ENCODE results near the gene HERPUD1.
"Not testable (repeated sequence)": the region's sequence is repeated elsewhere in the genome, so short reads cannot be mapped to it uniquely, and the experiment has no call there.

The HERPUD1 gene

DNA sequence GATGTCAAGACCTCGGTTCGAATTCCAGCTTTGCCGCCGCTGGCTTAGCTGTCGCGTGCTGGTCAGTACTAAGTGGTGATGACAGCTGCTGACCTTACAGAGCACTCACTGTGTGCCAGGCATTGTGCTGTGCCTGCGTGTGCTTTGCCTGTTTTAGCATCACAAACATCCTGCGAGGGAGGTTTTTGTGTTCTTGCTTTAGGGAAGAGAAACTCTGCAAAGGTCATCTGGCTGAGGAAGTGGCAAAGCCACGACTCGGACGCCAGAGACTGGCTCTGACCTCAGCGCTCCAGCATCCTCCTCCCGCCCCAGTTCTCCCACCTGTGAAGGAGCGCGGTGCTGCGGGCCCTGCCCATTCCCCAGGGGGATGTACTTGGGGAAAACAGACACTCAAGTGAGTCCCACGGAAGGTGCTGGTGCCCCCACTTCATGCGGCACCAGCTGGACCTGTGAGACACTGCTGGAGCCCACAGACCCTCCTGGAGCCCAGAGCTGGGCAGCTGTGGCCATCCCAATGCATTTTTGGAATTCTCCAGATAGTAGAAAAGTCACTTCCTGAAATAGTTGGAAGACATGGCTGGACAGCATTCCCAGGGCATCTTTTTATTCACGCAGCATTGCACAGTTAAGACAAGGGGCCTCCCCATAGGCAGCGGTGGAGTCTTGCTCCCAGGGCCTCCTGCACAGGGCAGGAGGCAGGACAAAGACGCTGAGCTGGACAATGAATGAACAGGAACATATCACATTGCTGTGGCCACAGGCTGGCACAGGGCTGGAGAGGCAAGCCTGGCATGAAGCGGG, 20.0 kb upstream of the HERPUD1 start:
- DNase-seq: peak; percentile 71

DNA sequence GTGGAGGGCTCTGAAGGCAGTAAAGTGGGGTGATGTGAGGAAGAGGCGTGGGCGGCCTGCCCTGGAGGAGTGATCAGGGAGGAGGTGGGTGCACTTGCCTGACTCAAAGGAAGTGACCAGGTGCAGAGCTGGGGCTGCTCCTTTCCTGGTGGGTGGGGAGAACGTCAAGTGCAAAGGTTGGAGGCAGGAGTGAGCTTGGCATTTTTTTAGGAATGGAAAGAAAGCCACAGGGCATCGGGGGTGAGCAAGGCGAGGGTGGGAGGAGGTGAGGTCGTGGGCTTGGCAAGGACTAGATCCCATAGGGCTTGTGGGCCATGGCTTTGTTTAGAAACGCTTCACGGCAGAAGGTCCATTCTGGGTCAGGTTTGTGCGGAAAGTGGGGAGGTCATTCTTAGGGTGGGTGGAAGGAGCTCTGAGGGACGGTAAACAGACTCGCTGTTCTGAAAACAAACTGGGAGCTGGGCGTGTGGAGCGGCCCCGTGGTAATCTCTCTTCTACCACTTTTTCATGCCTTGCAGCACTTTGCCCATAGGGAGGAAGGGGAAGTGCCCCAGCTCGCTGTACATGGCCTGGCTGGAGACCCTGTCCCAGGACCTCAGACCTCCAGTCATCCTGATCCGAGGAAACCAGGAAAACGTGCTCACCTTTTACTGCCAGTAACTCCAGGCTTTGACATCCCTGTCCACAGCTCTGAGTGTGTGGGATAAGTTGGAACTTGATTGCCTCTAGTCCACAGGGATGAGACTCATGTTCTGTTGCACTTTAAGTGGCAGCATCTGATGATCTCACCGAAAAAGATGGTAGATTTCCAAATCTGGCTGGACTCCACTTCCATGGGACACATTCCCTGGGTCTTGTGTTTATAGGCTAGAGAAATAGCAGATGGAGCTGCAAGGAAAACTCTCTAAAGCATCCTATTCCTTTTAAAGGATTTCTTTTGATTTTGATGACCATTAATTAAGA, 18.9 kb upstream of the HERPUD1 start:
- no peak for DNase-seq

DNA sequence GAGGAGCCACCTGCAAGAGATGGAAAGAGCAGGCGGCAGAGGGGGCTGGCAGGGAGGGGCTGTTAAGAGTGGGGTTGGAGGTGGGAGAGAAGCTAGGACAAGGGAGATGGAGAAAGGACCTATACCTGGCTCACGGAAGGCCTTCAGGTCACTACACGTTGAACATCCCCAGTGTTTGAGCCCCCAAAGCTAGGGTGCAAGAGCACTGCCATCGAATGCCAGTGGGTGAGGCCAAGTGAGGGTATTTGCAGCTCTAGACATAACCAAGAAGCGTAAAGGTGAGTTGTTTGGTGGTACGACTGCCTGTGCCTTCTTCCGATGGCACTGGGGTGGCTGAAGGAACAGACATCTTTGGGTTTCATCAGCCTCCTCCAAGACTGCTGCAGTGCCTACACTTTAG, 17.0 kb upstream of the HERPUD1 start:
- no peak for DNase-seq

DNA sequence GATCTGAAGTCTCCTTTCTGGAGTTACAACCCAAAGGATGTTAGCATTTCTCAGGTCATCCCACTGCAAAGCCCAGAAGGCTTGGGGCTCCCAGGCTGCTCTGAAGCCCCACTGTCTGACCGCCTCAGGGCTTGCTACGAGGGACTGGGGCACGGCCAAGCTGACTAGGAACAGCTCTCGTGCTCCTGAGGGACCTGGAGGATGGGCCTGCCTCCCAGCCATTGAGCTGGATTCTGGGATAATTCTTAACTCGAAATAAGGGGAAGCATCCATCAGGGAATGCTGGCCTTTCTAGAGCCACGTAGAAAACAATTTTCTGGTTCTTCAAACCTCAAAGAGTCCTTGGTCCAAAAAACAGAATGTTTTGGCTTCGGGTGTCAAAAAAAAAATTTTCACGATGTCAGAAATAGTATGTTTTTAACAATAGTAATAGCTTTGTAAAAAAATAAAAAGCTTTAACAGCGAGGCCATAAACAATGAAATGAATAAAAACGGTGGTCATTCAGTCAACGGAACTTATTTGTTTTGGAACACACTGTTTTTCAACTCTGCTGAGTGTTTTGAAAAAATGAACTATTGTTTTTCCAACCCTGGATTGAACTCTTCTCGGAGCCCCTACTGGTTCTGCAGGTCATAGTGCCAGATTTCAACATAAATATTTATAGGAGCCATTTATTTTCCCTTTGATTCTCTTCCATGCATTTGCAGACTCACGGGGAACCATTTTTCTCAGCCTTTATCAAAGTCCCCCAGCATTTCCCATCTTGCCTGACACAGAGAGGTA, 16.4 kb upstream of the HERPUD1 start:
- no peak for DNase-seq

DNA sequence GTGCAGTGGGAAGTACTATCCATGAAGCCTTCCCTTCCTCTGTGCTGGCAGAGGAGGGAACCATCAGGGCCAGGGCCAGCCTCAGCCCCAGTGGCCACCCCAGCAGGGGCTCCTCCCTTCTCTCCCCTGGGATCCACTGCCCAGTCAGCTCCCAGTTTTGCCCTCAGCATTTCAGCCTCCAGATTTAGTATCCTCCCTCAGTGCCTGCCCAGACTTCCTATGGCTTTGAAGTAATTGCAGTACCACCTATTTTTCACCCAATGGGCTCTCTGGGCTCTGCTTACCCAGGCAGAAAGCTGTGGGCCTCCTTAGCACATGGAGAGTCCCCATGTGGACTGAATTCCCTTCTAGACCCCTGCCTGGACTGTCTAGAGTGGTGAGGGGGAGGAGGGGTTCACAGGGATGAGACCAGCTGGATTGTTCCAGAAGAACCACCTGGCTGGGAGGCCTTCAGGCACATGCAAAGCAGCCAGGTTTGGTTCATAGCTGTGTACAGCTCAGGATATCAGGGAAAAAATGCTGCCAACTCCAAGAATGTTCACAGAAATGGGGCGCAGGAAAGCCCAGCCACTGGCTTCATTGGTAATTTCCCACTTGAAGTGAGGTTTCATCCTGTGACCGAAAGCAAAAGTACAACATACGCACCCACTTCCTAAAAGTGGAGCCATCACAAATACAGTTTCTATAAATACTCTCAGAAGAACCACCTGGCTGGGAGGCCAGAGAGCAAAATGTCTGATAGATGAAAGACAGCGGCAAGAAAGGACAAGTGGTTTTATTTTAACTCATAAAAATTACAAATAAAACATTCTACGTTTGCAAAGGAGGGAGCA, 15.2 kb upstream of the HERPUD1 start:
- peak; percentile 54 for DNase-seq

DNA sequence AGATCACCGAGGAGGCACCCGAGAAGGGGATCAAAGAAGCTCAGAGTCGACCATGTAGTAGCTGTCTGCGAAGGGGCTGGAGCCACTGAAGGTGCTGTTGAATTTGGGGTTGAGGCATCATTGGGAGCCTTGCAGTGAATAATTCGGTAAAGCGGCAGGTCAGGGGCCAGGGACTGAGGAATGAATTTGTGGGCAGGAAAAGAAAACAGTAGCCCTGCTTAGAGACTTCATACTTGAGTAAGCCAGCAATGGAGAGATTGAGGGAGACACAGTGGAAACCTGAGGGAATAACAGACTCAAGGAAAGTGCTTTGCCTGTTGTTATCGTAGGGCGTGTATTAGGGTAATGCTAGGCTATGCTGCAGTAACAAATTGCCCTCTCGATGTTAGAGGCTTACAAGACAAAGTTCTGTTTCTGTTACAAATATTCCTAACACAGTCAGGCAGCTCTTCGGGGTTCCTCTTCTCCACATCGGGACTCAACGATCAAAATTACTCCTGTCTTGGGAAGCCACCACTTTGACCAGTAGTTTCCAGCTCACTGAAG, 13.4 kb upstream of the HERPUD1 start:
- no peak for DNase-seq

DNA sequence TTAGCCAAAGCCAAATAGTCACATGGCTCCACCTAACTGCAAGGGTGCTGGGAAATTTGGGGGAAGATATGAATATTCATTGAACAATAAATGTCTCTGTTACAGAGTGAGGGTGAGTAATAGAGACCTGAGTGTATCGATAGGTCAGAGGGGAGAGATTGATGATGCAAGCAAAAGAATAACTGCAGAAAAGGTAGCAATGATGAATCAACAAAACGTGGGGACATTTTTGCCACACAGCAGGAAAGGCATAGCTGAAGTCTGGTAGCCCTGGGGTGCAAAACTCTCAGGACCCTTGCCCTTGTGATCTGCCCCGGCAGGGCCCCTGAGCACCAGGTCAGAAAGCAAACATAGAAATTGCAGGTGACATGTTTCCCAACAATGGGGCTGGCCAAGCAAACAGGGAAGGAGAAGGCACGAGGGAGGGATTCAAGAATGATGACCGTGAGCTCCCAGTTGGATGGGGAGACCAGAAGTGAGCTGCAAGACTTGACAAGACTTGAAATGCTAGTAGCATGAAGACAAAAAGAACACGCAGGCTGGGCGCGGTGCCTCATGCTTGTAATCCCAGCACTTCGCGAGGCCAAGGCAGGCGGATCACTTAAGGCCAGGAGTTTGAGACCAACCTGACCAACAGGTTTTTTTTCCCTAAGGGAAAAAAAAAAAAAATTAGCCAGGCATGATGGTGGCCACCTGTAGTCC, 12.7 kb upstream of the HERPUD1 start:
- DNase-seq: no peak

DNA sequence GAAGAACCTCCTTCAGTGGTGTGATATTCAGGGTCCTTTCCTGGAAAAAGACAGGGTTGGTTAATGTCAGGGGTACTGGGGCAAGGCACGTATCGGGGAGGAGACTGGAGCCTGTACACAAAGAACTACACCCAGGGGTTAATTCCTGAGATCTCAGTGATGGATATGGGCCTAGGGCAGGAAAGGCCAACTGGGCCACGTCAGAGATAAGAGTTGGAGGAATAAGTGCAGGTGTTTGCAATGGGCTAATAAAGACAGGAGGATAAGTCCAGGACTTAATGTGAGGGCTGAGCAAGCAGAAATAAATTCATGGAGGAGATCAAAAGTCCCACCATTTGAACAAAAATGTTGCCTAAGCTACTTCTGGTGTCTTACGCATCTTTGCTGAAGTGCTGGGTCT, 10.4 kb upstream of the HERPUD1 start:
- DNase-seq: no peak

DNA sequence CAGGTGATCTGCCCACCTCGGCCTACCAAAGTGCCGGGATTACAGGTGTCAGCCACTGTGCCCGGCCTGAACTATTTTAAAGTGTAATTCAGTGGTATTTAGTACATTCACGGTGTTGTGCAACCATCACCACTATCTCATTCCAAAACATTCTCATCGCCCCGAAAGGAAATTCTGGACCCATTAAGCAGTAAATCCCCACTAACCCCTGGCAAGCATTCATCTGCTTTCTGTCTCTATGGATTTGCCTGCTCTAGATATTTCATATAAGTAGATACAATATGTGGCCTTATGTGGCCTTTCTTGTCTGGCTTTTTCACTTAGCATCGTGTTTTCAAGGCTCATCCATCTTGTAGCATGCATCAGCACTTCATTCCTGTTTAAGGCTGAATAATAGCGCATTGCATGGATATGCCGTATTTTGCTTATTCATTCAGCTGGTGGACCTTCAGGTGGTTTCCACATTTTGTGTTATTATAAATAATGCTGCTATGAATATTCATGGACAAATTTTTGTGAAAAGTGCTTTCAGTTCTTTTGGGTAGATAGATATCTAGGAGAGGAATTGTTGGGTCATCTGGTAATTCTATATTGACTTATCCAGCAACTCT, 8.4 kb upstream of the HERPUD1 start:
- no peak for DNase-seq

DNA sequence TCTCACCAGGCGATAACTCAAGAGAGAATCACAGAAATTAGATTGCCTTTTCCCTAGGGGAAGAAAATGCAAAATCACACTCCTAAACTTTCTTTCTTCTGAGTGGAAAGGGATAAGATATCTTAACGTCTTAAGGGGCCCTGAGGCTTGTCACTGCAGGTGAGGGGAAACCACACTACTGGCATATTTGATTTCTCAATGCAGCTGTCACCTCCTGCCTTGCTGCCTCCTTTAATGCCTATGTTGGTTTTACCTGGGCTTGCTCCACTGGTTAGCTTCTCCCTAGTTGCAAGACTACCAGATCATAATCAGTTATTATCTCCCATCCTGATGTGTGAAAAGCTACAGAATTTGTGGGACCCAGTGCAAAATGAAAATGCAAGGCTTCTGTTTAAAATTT, 4.5 kb upstream of the HERPUD1 start:
- DNase-seq: no peak

DNA sequence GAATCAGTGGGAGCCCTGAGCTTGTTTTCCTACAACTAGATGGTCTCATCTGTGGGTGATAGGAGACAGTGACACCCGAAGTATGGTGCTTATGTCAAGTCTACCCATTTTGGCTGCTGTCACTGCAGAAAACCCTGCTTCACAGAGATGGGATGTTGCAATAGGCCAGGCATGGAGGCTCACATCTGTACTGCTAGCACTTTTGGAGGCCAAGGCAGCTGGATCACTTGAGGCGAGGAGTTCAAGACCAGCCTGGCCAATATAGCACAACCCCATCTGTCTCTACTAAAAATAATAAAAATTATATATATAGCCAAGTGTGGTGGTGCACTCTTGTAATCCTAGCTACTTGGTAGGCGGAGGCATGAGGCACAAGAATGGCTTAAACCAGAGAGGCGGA, 2.3 kb upstream of the HERPUD1 start:
- DNase-seq: no peak

DNA sequence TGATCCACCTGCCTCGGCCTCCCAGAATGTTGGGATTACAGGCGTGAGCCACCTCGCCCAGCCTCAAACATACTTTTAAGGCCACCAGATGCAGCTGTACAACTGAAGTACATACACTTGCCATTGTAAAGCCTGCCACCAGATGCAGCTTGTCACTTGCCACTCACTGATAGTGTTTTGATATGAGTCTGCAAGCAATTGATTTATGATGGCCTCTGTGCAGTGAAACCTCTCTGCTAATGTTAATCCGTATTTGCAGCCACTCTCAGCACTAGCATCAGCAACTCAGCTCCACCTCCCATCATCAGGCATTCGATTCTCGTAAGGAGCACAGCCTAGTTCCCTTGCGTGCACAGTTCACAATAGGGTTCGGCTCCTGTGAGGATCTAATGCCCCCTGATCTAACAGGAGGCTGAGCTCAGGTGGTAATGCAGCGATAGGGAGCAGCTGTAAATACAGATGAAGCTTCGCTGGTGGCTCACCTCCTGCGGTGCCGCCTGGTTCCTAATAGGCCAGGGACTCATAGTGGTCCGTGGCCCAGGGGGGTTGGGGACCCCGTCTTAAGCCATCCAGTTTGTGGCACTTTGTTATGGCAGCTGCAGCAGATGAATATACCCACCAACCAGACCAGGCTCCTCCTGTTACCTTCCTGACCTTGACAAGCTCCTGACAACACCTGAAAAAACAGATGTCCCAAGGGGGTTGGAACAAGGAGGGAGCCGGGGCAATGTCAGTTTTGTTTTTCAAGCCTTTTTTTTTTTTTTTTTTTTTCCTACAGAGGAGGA, 1.3 kb upstream of the HERPUD1 start:
- no peak for DNase-seq

DNA sequence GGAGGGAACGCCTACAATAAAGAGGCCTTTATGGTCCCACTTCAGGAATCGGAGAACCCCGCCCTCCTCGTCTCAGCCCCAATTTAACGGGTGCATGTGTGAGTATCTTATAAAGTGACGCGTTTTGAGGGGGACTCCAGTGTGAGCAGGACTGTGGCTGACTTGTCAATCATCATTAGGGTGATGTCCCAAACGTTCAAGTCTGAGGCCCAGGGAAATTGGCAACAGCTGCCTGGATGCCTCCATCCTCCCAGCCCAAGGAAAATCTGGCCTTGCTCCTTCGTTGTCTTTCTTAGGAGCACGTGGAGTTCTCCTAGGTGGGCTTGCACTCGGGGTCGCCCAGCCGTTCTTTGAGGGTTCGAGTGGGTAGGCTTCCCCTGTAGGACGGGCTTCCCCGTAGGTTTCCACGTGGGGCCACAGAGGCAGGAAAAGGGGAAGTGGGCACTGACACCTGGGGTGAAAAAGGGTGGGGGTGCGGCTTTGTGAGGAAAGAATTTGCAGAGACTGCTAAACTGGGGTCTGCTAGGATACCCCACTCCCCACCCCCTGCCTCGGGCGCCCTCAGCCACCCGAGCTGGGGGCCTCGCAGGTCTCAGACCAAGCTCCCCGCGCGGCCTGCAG, 561 bp upstream of the HERPUD1 start:
- DNase-seq: no peak

DNA sequence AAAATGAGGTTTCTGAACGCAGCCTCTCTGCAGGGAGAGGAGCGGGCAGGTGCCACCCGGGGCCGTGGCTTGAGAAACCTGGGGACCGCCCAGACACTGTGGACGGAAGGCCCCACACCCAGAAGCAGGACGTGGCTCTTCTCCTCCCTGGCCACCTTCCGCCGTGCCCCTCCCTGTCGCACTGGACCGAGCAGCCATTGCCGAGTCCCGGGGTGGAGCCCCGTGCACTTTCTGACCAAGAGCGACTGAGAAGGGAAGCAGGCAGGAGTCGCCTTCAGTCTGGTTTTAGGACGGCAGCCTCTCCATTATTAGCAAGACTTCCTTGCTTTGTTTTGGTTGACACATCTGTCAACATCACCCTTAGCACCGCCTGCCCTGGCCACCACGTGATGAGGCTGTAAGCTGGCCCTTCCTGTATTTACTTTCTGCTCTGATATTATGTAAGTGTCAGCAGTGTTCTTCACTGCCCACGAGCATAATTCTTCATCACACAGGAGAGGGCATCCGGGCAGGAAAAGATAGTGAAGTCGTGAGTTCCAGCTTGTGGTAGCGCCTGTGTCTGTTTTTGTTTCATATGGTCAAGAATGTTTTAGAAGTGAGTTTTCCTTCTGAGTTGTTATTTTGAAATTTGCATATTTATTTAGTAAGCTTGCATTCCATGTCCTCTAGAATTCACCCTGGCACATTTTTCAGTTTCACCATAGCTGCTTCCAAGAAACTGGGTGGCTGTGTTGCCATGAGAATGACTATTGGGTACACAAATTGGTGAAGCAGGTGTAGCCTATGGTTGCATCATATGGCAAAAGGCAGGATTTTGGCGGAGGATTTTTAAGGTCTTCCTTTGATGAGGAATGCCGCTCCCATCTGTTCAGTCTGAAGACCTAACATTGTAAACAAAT, 1.0 kb downstream of the HERPUD1 start:
- DNase-seq: peak; percentile 70

DNA sequence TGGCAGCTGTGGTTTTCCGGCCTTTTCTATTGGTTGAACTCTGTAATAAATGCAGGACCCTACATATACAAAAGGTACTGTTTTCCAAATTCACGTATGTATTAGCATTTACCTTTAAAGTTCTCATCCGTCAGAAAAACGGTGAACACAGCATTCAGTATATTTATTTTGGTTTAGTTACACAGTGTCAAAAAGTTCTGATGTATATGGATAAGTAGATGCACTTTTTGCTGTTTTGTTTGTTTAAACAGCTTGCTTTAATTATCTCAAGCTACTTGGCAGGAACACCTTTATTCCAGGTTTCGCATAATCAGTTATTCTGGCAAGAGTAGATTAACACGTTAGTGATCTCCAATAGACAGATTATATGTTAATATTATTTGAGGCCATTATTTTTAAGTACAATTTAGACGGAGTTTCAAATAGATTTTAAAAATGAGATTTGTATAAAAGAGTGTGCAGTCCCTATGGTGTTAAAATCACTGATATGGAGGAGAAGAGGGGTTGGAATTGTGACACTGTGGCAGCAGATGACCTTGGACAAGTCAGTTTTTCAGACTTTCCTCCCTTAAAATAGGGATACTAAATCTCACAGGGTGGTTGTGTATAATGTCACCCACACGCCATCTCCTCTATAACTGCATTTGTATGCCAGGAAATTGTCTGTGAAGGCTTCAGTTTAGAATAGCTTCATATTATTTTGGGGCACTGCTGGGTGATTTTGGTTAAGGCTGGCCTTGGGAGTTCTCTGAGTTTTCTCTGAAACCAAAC, 2.1 kb downstream of the HERPUD1 start:
- no peak for DNase-seq

DNA sequence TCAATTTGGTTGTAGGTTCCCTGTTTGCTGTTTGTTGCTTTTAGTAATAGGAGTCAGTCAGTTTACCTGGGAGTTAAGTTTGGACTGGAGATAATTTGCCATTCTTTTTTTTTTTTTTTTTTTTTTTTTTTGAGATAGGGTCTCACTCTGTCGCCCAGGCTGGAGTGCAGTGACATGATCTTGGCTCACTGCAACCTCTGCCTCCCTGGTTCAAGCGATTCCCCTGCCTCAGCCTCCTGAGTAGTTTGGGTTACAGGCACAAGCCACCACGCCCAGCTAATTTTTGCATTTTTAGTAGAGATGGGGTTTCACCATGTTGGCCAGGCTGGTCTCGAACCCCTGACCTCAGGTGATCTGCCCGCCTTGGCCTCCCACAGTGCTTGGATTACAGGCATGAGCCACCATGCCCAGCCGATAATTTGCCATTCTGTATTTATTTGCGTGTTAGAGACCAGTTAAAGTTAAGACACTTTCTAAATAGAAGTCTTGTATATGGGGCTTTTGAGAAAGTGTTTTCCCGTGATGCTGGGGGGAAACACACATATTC, 2.7 kb downstream of the HERPUD1 start:
- DNase-seq: not testable (repeated sequence)

DNA sequence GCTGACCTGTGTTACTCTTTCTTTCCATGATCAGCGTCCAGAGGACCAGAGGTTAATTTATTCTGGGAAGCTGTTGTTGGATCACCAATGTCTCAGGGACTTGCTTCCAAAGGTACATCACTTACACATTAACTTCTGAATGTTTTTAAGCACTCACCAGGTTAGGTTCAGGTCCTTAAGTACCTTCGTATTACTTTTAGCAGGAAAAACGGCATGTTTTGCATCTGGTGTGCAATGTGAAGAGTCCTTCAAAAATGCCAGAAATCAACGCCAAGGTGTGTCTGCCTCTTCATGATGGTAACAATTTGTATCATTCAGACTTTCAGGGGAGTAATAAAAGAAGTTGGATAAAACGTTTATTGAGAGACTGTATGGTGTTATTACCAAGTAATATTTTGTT, 3.3 kb downstream of the HERPUD1 start:
- no peak for DNase-seq

Data from CD4-positive, alpha-beta T cell treated with Interferon gamma for 1 hour (primary cell).